Measurements from ENCODE around the gene LHFPL3.
"Not testable (repeated sequence)": the region's sequence is repeated elsewhere in the genome, so short reads cannot be mapped to it uniquely, and the experiment has no call there.

- not testable (repeated sequence) for TF ChIP-seq CTCF, POLR2A (IDR thresholded peaks at IDR 0.05)
Observed at GRCh38 chr7:104721027-104721426, 392.6 kb downstream of the LHFPL3 start.

Measured in esophagus squamous epithelium (tissue), 4 donors.